ENCODE measurements around the gene CFAP157. TPM values are rescaled to one million over a fixed set of nuclear protein-coding genes. Genes with fewer than 3 reads are reported as not detected.

Gene CFAP157
- total RNA-seq, 4 donors from 2014 or later = 0.27 TPM; not detected in 3

GRCh38 chr9:127722055-127722745 lies 15.4 kb downstream of the CFAP157 start:
- DNase-seq = no peak
- Histone ChIP-seq H3K4me1 (peaks cover 0 to 7% (median 0%) of the 10 kb centered on the region in 4 donors), H3K9me3 (no peaks in the 10 kb centered on the region), H3K36me3 (no peaks in the 10 kb centered on the region), H3K4me3 (no peak overlapping the region), H3K27ac (no peak overlapping the region), H3K27me3 (no peaks in the 10 kb centered on the region)
- TF ChIP-seq CTCF (IDR thresholded peaks at IDR 0.05) (no peak), POLR2A (IDR thresholded peaks at IDR 0.05) (no peak)

- DNase-seq = no peak
- Histone ChIP-seq H3K36me3 (no peaks in the 10 kb centered on the region), H3K27me3 (no peaks in the 10 kb centered on the region), H3K27ac (no peak overlapping the region), H3K4me1 (peaks cover 0 to 7% (median 0%) of the 10 kb centered on the region in 4 donors), H3K9me3 (no peaks in the 10 kb centered on the region), H3K4me3 (no peak overlapping the region)
- TF ChIP-seq CTCF (IDR thresholded peaks at IDR 0.05) (no peak), POLR2A (IDR thresholded peaks at IDR 0.05) (no peak)
Observed at GRCh38 chr9:127723013-127723412, 16.2 kb downstream of the CFAP157 start.

GRCh38 chr9:127723444-127723843 lies 16.7 kb downstream of the CFAP157 start:
- no peak overlapping the region for H3K27ac ChIP-seq
- peaks cover 0 to 7% (median 0%) of the 10 kb centered on the region in 4 donors for H3K4me1 ChIP-seq
- DNase-seq = no peak
- no peaks in the 10 kb centered on the region for H3K36me3 ChIP-seq
- no peak for TF ChIP-seq CTCF (IDR thresholded peaks at IDR 0.05)
- no peak for TF ChIP-seq POLR2A (IDR thresholded peaks at IDR 0.05)
- no peak overlapping the region for H3K4me3 ChIP-seq
- no peaks in the 10 kb centered on the region for H3K9me3 ChIP-seq
- H3K27me3 ChIP-seq = no peaks in the 10 kb centered on the region

- Histone ChIP-seq H3K27ac (no peak overlapping the region), H3K36me3 (no peaks in the 10 kb centered on the region), H3K4me3 (no peak overlapping the region), H3K27me3 (no peaks in the 10 kb centered on the region), H3K4me1 (peaks cover 0 to 7% (median 0%) of the 10 kb centered on the region in 4 donors), H3K9me3 (no peaks in the 10 kb centered on the region)
- TF ChIP-seq POLR2A (IDR thresholded peaks at IDR 0.05) = no peak
- DNase-seq = no peak
Observed at GRCh38 chr9:127724012-127724411, 17.2 kb downstream of the CFAP157 start.

- TF ChIP-seq POLR2A (IDR thresholded peaks at IDR 0.05) (no peak), CTCF (IDR thresholded peaks at IDR 0.05) (no peak)
- H3K27ac ChIP-seq = no peak overlapping the region
- H3K4me1 ChIP-seq = peaks cover 0 to 6% (median 0%) of the 10 kb centered on the region in 4 donors
- H3K36me3 ChIP-seq = peaks cover 0 to 5% (median 0%) of the 10 kb centered on the region in 3 donors
- no peaks in the 10 kb centered on the region for H3K27me3 ChIP-seq
- no peak overlapping the region for H3K4me3 ChIP-seq
- DNase-seq = no peak
- H3K9me3 ChIP-seq = no peaks in the 10 kb centered on the region
Observed at GRCh38 chr9:127726871-127727270, 20.1 kb downstream of the CFAP157 start.

GRCh38 chr9:127728808-127729207 lies 22.0 kb downstream of the CFAP157 start:
- Histone ChIP-seq H3K9me3 (no peaks in the 10 kb centered on the region), H3K4me3 (no peak overlapping the region), H3K27ac (no peak overlapping the region), H3K36me3 (peaks cover 0 to 15% (median 0%) of the 10 kb centered on the region in 3 donors), H3K4me1 (no peaks in the 10 kb centered on the region), H3K27me3 (no peaks in the 10 kb centered on the region)
- DNase-seq = no peak
- TF ChIP-seq CTCF (IDR thresholded peaks at IDR 0.05) = no peak
- TF ChIP-seq POLR2A (IDR thresholded peaks at IDR 0.05) = no peak

All from Peyer's patch (tissue), 4 donors.